GM12878 (cell line): ENCODE data around the gene ZNF189. TPM values are rescaled to one million over a fixed set of nuclear protein-coding genes. Genes with fewer than 3 reads are reported as not detected.

ENCODE experiments used
- ATAC-seq: fragments of 200-7000 bp; cut with Tn5 transposase; 3 replicates; pipeline ENCODE4 v1.9.1; 2020; ENCODE audit warnings: mild to moderate bottlenecking, moderate library complexity
- BruUV-seq: library from RNA; stranded (reverse); fragments of 400-500 nt; replicated peaks from 2 replicates; lab custom pipeline; 2021; lab: Mats Ljungman, UMichigan
- CTCF ChIA-PET: fragments of 300-600 bp; sonication (Branson Sonifier 250); formaldehyde crosslinking; extraction: SDS; loops from one replicate; lab custom pipeline; 2021; ENCODE audit warnings: inconsistent platforms; lab: Yijun Ruan, JAX
- POLR2A ChIA-PET: fragments of 350-600 bp; formaldehyde crosslinking; extraction: SDS; loops from one replicate; lab custom pipeline; 2021; ENCODE audit warnings: inconsistent platforms; lab: Charles Lee
- RAD21 ChIA-PET: fragments of 300-600 bp; sonication (Branson Sonifier 250); formaldehyde crosslinking; loops from one replicate; lab custom pipeline; 2023; ENCODE audit warnings: antibody characterized with exemption; ENCODE audit not compliant: unreplicated experiment; lab: Charles Lee
- SMC1A ChIA-PET: fragments of 300-600 bp; sonication (Branson Sonifier 250); formaldehyde crosslinking; loops from one replicate; lab custom pipeline; 2023; ENCODE audit not compliant: unreplicated experiment, uncharacterized antibody; lab: Charles Lee
- DNase-seq: peaks from one replicate; pipeline ENCODE4 v3.0.0-alpha.2; 2011; ENCODE audit warnings: low read depth, low spot score
- FAIRE-seq: peaks from 3 replicates; lab custom pipeline; 2011; peaks lifted over from hg19 to GRCh38; lab: Jason Lieb, UNC
- H2AFZ ChIP-seq: 2 replicates; pipeline ENCODE4 v1.6.0; 2011; ENCODE audit warnings: low read depth, low read length, control low read depth; ENCODE audit not compliant: control insufficient read depth
- H3K27ac ChIP-seq: 2 replicates; pipeline ENCODE4 v1.5.1; 2011; ENCODE audit warnings: control low read depth; ENCODE audit not compliant: control insufficient read depth, insufficient read depth
- H3K27me3 ChIP-seq, 2 experiments: replicated peaks in 1 of 2; 2 replicates each; pipeline versions ENCODE4 v1.6.0 to v1.6.1; 2011; ENCODE audit warnings: low read length in 1 of 2; ENCODE audit not compliant: control insufficient read depth in 2 of 2, insufficient read depth in 2 of 2
- H3K36me3 ChIP-seq, 2 experiments: 2 replicates each; pipeline ENCODE4 v1.5.1; 2011; ENCODE audit warnings: low read length in 1 of 2; ENCODE audit not compliant: control insufficient read depth in 2 of 2, insufficient read depth in 2 of 2
- H3K4me1 ChIP-seq: 2 replicates; pipeline ENCODE4 v1.6.1; 2011; ENCODE audit warnings: mild to moderate bottlenecking, low read length, moderate library complexity, mixed read lengths; ENCODE audit not compliant: control insufficient read depth, insufficient read depth
- H3K4me2 ChIP-seq: 2 replicates; pipeline ENCODE4 v1.6.0; 2011; ENCODE audit warnings: control low read depth; ENCODE audit not compliant: control insufficient read depth, insufficient read depth
- H3K4me3 ChIP-seq: fragments of 200-600 bp; sonication (generic); 2 replicates; pipeline ENCODE4 v1.5.1; 2016
- H3K79me2 ChIP-seq: 2 replicates; pipeline ENCODE4 v1.6.0; 2011; ENCODE audit warnings: low read length; ENCODE audit not compliant: control insufficient read depth, insufficient read depth
- H3K9ac ChIP-seq: 2 replicates; pipeline ENCODE4 v1.8.0; 2011; ENCODE audit warnings: low read length, control low read depth, mixed read lengths; ENCODE audit not compliant: control insufficient read depth, insufficient read depth
- H3K9me3 ChIP-seq: replicated peaks from 3 replicates; pipeline ENCODE4 v1.5.1; 2011; ENCODE audit warnings: mild to moderate bottlenecking, low read length; ENCODE audit not compliant: control insufficient read depth, insufficient read depth
- H4K20me1 ChIP-seq: 2 replicates; pipeline ENCODE4 v1.6.0; 2011; ENCODE audit not compliant: control insufficient read depth, insufficient read depth
- BHLHE40 ChIP-seq, 2 experiments: fragments of 450-650 bp in 1 of 2; IDR thresholded peaks; 2 replicates each; pipeline ENCODE4 v1.6.1; 2011 to 2017; ENCODE audit warnings: low read depth in 2 of 2, borderline replicate concordance in 1 of 2, improper control_type of control experiment in 1 of 2, low read length in 1 of 2, mild to moderate bottlenecking in 1 of 2
- CBFB ChIP-seq: IDR thresholded peaks from 2 replicates; pipeline ENCODE4 v1.6.1; 2016; ENCODE audit warnings: antibody characterized with exemption, low read depth
- CBX5 ChIP-seq: sonication (generic); IDR thresholded peaks from 2 replicates; pipeline ENCODE4 v1.6.1; 2016; ENCODE audit warnings: low read depth, moderate library complexity, mild to moderate bottlenecking, inconsistent platforms
- HDAC6 ChIP-seq: fragments of 200-600 bp; sonication (generic); IDR thresholded peaks from one replicate; pipeline ENCODE4 v1.8.0; 2017; ENCODE audit warnings: antibody characterized with exemption; ENCODE audit not compliant: unreplicated experiment
- JUND ChIP-seq: IDR thresholded peaks from 2 replicates; pipeline ENCODE4 v1.6.1; 2012; ENCODE audit warnings: low read depth, mild to moderate bottlenecking, low read length, improper control_type of control experiment, moderate library complexity
- NFIC ChIP-seq: IDR thresholded peaks from 2 replicates; pipeline ENCODE4 v1.6.1; 2012; ENCODE audit warnings: low read depth, mild to moderate bottlenecking, inconsistent platforms, low read length, moderate library complexity
- NKRF ChIP-seq: fragments of 450-650 bp; conservative IDR thresholded peaks from 2 replicates; pipeline ENCODE4 v1.6.1; 2017; ENCODE audit warnings: mild to moderate bottlenecking, moderate library complexity
- NR2C2 ChIP-seq: IDR thresholded peaks from 2 replicates; pipeline ENCODE4 v1.6.1; 2011; ENCODE audit warnings: borderline replicate concordance, low read depth; ENCODE audit not compliant: control insufficient read depth, insufficient read length
- SP1 ChIP-seq: IDR thresholded peaks from one replicate; pipeline ENCODE4 v1.6.1; 2011; ENCODE audit warnings: low read depth, low read length
- STAT3 ChIP-seq: IDR thresholded peaks from 2 replicates; pipeline ENCODE4 v1.6.1; 2011; ENCODE audit warnings: low read depth, low read length, improper control_type of control experiment
- WGBS: methylation state at CpG from one replicate; pipeline ENCODE4 v1.1.6; 2016; ENCODE audit warnings: low lambda C conversion rate; ENCODE audit not compliant: insufficient replicate concordance, insufficient coverage; ENCODE audit errors: missing lambda C conversion rate; 5-methylcytosine and 5-hydroxymethylcytosine counted together
- in situ Hi-C: fragments of 300-500 bp; cut with MboI; formaldehyde crosslinking; loops from 9 replicates; pipeline ENCODE4 v1.14.3; 2018; ENCODE audit warnings: mixed read lengths
- intact Hi-C: fragments of 100-400 bp; cut with micrococcal nuclease; formaldehyde crosslinking; loops from one replicate; pipeline ENCODE4 v1.14.2; 2022; ENCODE audit not compliant: unreplicated experiment
- polyA plus RNA-seq, 11 experiments: library from polyadenylated mRNA; depleted of rRNA in 4 of 11; unstranded in 6 of 11; stranded (reverse) in 5 of 11; fragments of >200 nt; fragmentation: Nextera tagmentation in 4 of 11; fragmentation: Illumina TruSeq in 1 of 11; extraction: Ambion mirVana in 4 of 11; extraction: Trizol in 1 of 11; gene quantifications; 1 replicate in 1 of 11; 2 replicates in 10 of 11; pipeline versions ENCODE4 v1.2.1 to v1.2.3, GENCODE V29; 2011 to 2016; ENCODE audit warnings: inconsistent platforms in 2 of 11, missing spikeins in 2 of 11, low read depth in 1 of 11
- total RNA-seq, 4 experiments: library from RNA; depleted of rRNA in 3 of 4; stranded (reverse); fragments of >200 nt in 3 of 4; fragmentation: Illumina TruSeq in 1 of 4; extraction: Trizol in 1 of 4; gene quantifications; 2 replicates each; pipeline versions ENCODE4 v1.2.1 to v1.2.3, GENCODE V29; 2013 to 2021

ZNF189 gene
- total and polyA plus RNA-seq, 10 of the 15 experiments (the other 5 are each of a cell fraction or from before 2014, with no cell fraction given), result 3.1 to 12.3 (median 7.4) TPM

DNA sequence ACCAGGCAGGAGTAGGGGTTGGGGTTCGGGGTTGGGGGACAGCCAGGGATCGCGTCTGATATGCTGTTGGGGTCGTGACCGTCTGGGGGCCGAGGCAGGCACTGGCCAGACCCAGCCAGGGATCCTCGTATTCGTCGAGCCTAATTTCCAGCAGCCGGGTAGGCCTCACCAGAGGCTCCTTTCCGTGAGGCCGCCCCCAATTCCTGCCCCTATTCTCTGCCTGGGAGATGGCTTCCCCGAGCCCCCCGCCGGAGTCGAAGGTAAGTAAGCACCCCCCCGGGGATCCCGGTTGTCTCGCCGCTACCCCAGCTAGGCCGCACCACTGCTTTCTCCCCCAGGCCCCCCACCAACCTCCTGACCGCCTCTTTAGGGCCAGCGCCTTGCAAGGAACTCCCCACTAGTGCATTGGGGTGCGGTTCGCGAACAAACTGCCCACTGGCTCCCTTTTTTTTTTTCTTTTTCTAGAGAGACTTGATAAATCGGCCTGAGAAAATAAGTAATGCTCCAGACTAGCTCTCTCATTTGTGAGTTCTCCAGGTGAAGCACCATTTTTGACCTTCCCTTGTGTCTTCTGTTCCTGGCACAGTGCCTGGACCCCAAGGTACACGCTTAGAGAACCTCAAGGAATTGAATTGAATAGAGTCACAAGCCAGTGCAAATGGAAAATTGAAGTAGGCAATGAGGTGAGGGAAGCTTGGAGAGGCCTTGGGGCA lies 435 bp downstream of the ZNF189 start:
- H3K27me3 ChIP-seq, result no peaks in the 10 kb centered on the region
- TF ChIP-seq CBX5 (0 out of 2 replicates have a peak, but pooled peaks have one; percentile 9), JUND (0 out of 2 replicates have a peak, but pooled peaks have one; percentile 1), CBFB (no peak)
- TF ChIP-seq, all 136 proteins: peak for 2
- FAIRE-seq (no peak), ATAC-seq (peak; percentile 24), DNase-seq (no peak)
- Histone ChIP-seq H3K4me2 (peak overlapping the region; percentile 94), H3K4me1 (0 out of 2 replicates have a peak, but pooled peaks cover 3% of the 10 kb centered on the region), H3K9me3 (peaks cover 16% of the 10 kb centered on the region), H2AFZ (peak overlapping the region; percentile 51; the same call in 1 of the 2 replicates), H3K27ac (peak overlapping the region; percentile 72), H3K9ac (peak overlapping the region; percentile 76), H3K4me3 (peak overlapping the region; percentile 80), H4K20me1 (no peaks in the 10 kb centered on the region), H3K79me2 (peaks cover 63% of the 10 kb centered on the region), H3K36me3 (peaks cover 0 to 28% of the 10 kb centered on the region in 2 experiments; a peak in 2 of 4 replicates)
- intact Hi-C loops (loop anchor here (2.0 to 5.0 kb wide), 2 partner anchors 48 to 134 kb away; partner anchors contain the start of gene RNF20), in situ Hi-C loops (loop anchor here (5.0 kb wide), 1 partner anchor 133 kb away; the partner anchor contains the start of gene RNF20)
- no TSS peak for BruUV-seq
- ChIA-PET CTCF (interaction anchor here (0.7 to 3.6 kb wide), 8 partner anchors 11 to 280 kb away, joined by 3 to 23 read pairs (median 4); no protein-coding TSS in a partner anchor), SMC1A (interaction anchor here (0.7 to 2.7 kb wide), 12 partner anchors 10 to 134 kb away, joined by 3 to 12 read pairs (median 4); no protein-coding TSS in a partner anchor), RAD21 (interaction anchor here (0.7 to 3.0 kb wide), 9 partner anchors 11 to 134 kb away, joined by 3 to 14 read pairs (median 6); partner anchors contain the start of gene RNF20), POLR2A (interaction anchor here (0.6 to 2.4 kb wide), 10 partner anchors 22 to 1051 kb away, joined by 3 to 16 read pairs (median 4); partner anchors contain the start of gene RNF20)
- 2% methylated on average over 28 of the region's 28 CpGs for WGBS

GRCh38 chr9:101399643-101399970 lies 956 bp downstream of the ZNF189 start:
- ChIA-PET RAD21 (interaction anchor here (0.7 to 3.0 kb wide), 4 partner anchors 11 to 49 kb away, joined by 3 to 14 read pairs (median 8); no protein-coding TSS in a partner anchor), CTCF (interaction anchor here (0.7 to 3.6 kb wide), 5 partner anchors 11 to 280 kb away, joined by 3 to 23 read pairs (median 3); no protein-coding TSS in a partner anchor), POLR2A (interaction anchor here (0.6 to 2.4 kb wide), 6 partner anchors 22 to 1051 kb away, joined by 3 to 16 read pairs (median 4); partner anchors contain the start of gene RNF20), SMC1A (interaction anchor here (0.8 to 2.7 kb wide), 5 partner anchors 17 to 130 kb away, joined by 3 to 12 read pairs (median 4); no protein-coding TSS in a partner anchor)
- no TSS peak for BruUV-seq
- Histone ChIP-seq H3K4me1 (0 out of 2 replicates have a peak, but pooled peaks cover 3% of the 10 kb centered on the region), H2AFZ (no peak overlapping the region), H4K20me1 (no peaks in the 10 kb centered on the region), H3K4me2 (peak overlapping the region; percentile 94), H3K36me3 (peaks cover 0 to 28% of the 10 kb centered on the region in 2 experiments; a peak in 2 of 4 replicates), H3K27me3 (no peaks in the 10 kb centered on the region), H3K4me3 (peak overlapping the region; percentile 80), H3K79me2 (peaks cover 58% of the 10 kb centered on the region), H3K27ac (peak overlapping the region; percentile 72), H3K9me3 (peaks cover 11% of the 10 kb centered on the region), H3K9ac (peak overlapping the region; percentile 76)
- DNase-seq (no peak), ATAC-seq (no peak), FAIRE-seq (no peak)
- in situ Hi-C loops, result loop anchor here (5.0 kb wide), 1 partner anchor 133 kb away; the partner anchor contains the start of gene RNF20
- intact Hi-C loops, result loop anchor here (2.0 to 5.0 kb wide), 2 partner anchors 48 to 133 kb away; partner anchors contain the start of gene RNF20
- 3% methylated on average over 2 of the region's 2 CpGs for WGBS
- TF ChIP-seq HDAC6 (no peak), NFIC (no peak), NKRF (no peak), NR2C2 (no peak), SP1 (no peak), BHLHE40 (IDR thresholded peaks at IDR 0.05; ENCODE audit: borderline replicate concordance in 1 of 2, low read depth in 2 of 2, low read length in 1 of 2) (no peak), STAT3 (no peak)
